GM19238 (cell line): ENCODE data around the gene UBE3C.
"Not testable (repeated sequence)": the region's sequence is repeated elsewhere in the genome, so short reads cannot be mapped to it uniquely, and the experiment has no call there.

Source experiments
- DNase-seq: peaks from one replicate; pipeline ENCODE4 v3.0.0; 2011; ENCODE audit warnings: low spot score; ENCODE audit not compliant: insufficient read length

Gene UBE3C

DNA sequence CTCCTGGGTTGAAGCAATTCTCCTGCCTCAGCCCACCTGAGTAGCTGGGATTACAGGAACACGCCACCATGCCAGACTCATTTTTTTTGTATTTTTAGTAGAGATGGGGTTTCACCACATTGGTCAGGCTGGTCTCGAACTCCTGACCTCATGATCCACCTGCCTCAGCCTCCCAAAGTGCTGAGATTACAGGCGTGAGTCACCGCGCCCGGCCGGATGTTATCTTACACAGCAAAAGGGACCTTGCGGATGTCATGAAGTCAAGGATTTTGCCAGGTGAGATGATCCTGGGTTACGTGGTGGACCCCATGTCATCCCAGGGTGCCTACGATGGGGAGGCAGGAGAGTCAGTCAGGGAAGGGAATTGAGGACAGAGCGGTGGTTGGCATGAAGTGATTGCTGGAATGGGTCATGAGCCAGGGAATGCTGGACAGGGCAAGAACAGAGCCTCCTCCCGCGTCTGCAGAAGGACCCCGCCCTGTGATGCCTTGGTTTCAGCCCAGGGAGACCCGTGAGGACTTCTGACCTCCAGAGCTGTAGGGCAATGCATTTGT is 8.7 kb upstream of the UBE3C start:
- DNase-seq, result no peak

DNA sequence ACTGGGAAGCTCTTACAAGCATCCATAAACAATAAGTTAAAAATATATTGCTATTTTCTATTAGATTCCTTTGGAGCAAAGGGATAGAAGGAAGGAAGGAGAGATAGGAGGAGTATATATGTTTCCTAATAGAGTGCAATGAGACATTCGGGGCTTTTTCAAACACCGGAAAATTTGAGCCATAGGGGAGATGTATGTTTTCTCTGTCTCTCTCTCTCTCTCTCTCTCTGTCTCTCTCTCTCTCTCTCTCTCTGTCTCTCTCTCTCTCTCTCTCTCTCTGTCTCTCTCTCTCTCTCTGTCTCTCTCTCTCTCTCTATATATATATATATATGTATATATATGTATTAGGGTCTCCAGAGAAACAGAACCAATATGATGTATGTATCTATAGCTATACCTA is 7.9 kb upstream of the UBE3C start:
- DNase-seq, result not testable (repeated sequence)

DNA sequence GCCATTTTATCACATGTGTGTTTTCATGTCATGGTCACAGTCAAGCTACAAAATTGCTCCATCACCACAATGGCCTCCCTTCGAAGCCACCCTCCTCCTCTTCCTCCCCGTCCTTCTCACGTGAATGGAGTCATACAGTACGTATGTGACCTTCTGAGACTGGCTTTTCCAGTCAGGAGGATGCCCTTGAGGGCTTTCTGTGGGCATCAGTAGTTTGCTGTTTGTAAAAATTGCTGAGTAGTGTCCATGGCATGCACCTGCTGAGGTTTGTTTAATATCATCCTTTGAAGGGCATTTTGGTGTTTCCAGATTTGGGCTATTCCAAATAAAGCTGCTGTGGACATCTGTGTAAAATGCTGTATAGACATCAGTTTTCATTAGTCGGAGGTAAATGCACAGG is 5.9 kb upstream of the UBE3C start:
- DNase-seq, result no peak

DNA sequence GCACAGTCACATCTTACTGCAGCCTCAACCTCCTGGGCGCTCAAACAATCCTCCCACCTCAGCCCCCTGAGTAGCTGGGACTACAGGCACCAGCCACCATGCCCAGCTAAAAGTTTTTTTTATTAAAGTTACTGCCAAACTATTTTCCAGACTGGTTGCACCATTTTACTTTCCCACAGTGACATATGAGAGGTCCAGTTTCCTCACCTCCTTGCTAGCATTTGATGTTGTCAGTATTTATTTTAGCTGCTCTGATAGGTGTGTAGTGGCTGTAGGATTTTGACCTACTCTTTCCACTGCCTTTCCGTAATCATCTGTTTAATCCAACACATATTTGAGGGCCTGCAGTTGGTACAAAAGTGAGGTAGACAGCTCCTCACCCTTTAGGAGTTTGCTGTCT is 5.4 kb upstream of the UBE3C start:
- DNase-seq, result no peak

DNA sequence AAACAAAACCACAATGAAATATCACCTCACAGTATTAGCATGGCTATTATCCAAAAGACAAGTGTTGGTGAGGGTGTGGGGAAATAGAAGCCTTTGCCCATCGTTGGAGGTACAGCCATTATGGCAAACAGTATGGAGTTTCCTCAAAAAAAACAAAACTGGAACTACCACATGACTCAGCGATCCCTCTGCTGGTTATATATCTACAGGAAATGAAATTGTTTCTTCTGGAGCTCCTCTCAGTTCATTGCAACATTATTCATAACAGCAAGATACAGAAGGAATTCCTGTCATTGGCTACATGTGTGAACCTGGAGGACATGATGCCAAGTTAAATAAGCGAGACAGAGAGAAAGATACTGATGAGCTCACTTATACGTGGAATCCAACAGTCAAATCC is 2.4 kb upstream of the UBE3C start:
- no peak for DNase-seq

DNA sequence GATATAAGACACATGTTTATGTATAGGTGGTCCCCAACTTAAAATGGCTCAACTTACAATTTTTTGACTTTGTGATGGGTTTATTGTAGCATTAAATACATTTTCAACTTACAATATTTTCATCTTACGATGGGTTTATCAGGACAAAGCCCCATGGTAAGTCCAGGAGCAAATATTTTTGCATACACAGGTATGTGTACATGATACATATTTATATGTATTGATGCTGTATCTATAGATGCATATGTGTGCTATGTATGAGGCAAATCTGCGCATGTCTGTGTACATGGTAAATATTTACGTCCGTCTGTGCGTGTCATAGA is 664 bp upstream of the UBE3C start:
- no peak for DNase-seq

DNA sequence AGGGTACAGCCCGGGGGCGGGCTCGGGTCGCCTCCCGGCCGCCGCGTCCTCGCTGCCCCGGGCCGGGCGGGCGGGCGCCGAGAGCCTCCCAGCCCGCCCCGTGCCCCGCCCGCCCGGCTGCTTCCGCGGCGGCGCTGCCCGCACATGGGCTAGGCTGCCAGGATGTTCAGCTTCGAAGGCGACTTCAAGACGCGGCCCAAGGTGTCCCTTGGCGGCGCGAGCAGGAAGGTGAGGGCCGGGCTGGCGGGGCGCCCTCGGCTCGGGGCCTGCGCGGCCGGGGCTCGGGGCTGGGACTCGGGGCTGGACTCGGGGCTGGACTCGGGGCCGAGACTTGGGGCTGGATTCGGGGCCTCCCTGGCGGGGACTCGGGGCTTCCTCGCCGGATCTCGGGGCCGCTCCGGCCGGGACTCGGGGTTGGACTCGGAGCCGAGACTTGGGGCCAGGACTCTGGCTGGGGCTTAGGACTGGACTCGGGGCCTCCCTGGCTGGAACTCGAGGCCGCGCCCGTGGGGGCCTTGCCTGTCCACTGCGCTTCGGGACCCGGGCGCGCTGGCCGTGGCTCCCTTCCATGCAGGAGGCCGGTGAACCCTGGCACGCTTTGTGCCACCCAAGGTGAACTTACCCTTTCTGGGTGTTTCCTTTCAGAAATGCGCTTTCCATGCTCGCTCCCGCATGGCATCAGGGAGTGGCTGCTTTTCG is 534 bp downstream of the UBE3C start:
- DNase-seq, result no peak

DNA sequence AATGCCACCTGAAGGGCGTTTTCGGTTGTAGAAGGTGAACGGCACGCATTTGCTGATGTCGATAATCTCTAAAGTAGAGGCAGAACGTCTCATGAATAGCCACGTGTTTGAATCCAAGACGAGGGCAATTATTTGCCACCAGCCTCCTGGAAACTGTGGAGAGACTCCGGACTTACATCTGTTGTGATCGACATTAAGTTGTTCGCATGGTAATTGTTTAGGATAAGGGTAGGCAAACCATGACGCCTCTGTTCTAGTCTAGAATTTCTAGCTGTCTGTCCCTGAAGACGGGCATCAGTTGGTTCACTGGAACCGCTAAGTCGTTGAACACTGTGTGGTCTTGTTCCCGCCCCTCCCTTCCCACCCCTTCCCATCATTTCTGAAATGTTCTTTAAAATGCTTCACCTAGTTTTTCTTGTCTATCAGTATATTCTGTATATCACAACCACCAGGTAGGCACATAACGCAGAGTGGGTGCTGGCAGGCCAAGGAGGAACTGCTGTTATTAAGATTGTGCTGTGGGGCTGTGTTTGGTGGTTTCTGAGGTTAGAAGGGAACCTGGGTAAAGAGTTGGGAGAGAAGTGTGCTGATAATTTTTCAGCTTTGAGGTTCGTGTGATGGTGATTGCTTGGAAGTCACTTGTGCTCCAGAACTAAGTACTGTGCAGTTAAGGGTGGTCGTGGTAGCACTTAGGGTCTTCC is 1.2 kb downstream of the UBE3C start:
- no peak for DNase-seq

DNA sequence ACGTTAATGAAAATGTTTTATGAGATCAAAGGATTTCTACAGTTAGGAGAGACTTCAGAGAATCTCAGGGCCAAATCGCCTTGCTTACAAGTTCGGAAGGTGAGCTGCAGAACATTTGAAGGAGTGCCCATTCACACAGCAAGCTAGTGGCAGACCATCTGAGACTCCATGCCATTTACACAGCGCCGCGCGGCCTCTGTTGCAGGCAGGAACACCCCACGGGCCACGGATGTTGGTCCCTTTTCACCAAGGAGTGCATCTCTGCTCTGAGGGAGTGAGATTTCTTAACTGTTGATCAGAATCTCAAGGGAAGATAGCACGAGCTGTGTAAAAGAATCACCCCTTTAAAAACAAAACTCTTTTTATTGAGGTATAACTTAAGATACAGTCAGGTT is 1.8 kb downstream of the UBE3C start:
- DNase-seq, result no peak

DNA sequence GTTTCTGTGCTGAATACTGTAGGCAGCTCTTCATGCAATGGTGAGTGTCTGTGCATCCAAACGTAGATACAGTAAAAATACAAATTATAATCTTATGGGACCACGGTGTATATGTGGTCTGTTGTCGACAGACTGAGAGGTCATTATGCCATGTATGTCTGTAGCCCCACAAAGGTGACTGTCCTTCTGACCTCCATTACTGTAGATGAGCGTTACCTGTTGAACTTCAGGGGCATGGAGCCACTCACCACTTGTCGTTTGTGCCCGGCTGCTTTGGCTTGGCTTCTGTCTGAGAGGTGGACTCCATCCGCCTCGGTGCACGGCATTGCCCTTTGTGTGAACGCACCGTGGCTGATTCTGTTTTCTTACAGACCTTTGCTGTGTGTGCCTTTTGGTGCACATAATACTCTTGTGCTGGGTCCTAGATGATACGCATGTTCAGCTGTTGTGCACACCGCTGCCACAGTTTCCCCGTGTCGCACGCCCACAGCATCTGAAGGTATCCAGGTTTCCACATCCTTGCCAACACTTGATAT is 2.9 kb downstream of the UBE3C start:
- DNase-seq, result no peak

DNA sequence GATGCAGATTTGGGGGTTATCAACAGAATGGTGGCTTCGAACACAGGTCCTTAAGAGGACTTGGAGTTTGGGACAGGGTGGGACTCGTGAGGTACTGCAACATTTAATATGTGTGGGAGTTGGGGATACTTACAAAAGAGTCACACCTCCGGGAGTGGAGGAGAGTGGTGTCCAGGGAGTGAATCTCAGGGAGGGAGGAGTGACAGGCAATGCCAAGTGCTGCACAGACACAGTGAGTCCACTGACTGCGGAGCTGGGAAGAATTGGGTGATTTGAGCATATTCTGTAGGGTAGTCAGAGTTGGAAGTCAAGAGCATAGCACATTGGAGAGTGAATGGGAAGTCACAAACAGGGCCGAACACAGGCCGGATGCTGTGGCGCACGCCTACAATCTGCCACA is 5.1 kb downstream of the UBE3C start:
- no peak for DNase-seq

DNA sequence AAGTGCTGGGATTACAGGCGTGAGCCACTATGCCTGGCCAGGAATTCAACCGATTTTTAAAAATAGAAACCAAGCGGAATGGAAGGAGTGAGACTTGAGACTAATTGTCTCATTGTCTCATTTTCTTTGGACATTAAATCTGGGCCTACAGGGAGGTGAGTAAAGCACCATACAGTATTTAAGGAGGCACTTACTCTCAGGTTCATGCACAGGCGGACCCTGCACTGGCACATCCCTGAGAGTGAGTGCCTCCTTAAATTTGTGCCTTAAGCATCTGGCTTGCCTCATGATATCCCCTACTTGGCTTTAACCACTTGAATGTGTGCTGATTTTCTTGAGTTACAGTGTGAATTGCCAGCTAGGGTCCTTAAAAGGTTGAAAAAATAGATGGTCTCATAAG is 10.6 kb downstream of the UBE3C start:
- no peak for DNase-seq

DNA sequence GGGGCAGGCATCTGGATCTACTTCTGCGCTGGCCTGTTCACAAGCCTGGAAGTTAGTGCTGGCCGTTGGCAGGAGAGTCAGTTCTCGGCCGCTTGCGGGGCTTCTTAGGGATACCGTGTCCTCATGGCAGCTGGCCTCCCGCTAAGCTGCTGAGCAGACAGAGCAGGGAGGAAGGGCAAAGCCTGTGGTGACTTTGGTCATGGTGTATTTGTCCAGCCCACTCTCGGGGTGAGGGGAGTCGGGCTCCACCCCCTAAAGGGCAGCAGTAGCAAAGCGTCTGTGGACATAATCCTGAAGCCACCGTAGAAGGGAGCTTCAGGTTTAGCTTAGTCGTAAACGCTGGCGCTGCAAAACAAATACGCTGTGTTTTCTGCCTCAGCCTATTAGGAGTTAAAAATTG is 12.2 kb downstream of the UBE3C start:
- DNase-seq, result no peak

DNA sequence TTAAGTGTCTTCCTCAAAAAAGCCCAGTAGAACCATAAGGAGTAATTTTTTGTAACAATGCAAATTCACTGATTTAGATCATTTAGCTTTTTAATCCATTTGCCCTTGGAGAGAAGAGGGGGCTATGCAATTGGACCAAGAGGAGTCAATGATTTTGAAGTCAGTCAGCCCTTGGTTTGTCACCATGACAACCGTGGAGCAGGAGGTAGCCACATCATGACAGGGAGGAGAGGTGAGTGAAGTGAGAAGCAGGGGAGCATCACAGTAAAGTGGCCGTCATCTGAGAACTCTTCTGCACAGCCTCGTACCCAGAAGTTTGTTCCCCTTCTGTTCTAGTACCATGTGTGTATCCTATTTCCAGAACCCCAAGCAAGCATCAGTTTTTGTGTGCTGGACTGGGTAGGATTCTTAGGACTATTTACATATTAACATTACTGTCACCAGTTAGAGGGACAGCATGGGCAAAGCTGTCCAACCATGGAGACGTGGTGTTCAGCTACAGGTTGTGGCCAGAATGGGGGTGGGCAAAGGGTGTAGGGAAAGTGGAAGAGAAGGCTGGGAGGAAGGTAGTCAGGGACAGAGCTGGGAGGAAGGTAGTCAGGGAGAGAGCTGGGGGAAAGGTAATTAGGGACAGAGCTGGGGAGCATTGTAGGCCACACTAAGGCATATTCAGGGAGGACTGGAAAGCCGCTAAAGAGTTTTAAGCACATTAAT is 13.1 kb downstream of the UBE3C start:
- no peak for DNase-seq

DNA sequence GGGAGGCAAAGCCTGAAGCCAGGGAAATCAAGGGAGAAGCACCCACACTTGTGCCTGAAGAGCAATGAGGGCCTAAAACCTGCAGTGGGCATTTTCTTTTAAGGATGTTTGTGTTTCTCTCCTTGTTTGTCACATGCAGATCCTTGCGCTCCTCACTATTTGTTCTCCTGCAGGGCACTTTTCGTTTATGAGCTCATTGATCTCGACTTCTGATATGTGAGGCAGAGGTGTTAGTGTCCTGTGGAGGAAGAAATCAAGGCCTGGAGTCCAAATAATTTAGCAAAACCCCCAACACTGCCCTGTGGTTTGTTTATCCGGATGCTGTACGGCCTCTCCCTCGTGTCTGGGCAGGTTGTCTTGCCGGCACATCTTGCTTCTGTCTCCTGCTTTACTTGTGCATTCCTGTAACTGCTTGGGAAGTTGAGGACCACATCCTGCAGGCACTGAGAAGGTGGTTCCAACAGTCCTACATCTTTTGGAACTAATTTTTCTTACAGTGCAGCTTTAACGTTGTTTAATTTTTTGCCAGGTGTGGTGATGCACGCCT is 13.7 kb downstream of the UBE3C start:
- no peak for DNase-seq

DNA sequence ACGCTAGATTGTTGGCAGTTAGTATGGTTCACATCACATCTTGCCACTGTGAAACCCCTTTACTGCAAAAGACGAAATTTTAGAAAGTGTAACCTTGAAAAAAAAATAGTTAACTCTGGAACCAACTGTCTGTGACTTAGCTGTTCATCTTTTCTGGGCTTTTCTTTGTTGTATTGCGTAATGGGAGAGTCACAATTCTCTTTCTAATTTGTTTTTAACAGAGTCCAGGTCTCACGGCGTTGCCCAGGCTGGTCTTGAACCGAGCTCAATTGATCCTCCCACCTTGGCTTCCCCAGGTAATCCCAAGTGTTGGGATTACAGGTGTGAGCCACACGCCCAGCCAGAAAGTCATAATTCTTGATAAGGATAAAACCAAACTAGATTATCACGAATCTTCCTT is 14.5 kb downstream of the UBE3C start:
- DNase-seq, result no peak

DNA sequence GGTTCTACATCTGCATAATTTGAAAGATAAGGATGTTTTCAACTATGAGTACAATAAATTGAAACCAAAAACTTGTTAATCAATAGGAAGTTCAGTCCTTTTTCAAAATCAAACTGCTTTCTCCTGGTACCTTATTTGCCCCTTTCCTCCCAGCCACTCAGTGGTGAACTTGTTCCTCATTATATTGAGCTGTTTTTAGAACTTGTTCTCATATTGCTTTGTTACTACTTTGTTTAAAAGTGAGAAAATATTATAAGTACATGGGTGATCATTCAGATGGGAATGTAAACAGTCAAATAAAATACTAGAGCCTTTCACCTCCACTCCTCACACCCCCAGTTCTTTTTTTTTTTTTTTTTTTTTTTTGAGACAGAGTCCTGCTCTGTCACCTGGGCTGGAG is 17.2 kb downstream of the UBE3C start:
- no peak for DNase-seq

DNA sequence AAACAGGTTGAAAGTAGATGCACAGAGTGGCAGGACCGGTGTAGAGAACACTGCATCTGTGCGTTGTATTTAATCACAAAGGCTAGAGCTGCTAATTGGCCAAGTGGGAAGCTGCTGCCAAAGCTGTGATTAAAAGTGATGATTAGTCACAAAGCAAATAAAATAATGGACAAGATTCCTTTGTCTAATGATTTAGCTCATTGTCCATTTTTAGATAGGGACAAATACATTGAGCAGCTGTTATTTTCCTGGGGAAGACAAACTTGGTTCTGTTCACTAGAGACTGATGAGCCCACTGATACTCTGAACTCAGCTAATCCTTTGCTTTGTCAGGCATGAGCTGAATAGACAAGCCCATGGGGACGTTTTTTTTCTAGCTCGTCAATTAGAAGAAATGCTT is 19.7 kb downstream of the UBE3C start:
- DNase-seq, result no peak

DNA sequence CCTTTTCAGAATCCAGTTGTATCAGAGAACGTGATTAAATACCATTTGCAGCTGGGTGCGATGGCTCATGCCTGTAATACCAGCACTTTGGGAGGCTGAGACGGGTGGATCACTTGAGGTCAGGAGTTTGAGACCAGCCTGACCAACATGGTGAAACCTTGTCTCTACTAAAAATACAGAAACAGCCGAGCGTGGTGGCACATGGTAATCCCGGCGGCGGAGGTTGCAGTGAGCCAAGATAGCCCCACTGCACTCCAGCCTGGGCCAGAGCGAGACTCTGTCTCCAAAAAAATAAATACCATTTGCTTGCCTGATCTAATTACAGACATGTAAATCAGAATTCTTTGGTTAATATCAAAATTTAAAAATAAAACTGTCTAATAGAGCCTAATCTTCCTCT is 20.8 kb downstream of the UBE3C start:
- not testable (repeated sequence) for DNase-seq

DNA sequence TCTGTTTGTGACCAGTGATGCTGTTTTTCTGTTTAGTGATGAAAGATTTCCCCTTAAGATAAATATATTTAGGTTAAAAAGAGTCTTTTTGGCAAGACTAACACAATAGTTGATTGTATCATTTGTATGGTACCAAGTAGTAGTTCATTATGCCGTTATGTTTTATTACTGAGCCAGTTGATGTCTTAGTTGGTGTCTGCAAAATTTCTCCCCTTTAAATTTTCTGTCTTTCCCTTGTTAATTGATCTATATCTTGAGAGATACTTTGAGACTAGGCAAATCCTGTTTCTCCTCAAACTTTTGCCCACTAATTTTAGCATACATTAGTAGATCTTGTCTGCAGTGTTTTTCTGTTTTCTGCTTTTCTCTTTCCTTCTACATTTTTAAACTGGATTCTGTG is 21.7 kb downstream of the UBE3C start:
- no peak for DNase-seq

DNA sequence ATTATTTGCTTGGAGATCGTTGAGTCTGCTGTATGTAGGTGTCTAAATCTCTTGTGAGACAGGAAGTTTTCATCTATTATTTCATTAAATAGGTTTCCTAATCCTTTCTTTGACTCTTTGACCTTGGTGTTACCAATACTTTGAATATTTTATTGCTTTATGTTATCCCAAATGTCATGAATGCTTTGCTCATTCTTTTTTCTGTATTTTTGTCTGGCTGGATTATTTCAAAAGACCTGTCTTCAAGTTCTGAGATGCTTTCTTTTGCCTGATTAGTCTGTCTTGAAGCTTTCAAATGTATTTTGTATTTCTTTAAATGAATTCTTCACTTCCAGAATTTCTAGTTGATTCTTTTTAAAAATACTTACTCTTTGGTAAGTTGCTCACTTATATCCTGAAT is 27.3 kb downstream of the UBE3C start:
- no peak for DNase-seq

DNA sequence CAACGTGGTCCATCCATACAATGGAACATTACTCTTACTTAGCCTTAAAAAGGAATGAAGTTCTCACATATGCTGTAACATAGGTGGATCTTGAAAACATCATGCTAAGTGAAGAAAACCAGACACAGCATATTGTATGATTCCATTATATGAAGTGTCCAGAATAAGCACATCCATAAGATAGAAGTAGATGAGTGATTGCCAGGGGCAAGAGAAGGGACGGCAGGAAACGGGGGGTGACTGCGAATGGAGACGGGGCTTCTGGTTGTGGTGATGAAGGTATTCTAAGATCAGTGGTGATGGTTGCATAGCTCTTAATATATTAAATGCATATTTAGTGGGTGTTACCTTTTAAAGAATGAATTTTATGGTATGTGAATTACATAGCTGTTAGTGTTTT is 29.8 kb downstream of the UBE3C start:
- no peak for DNase-seq
